ENCODE data around the gene GSTM3. TPM values are rescaled to one million over a fixed set of nuclear protein-coding genes. Genes with fewer than 3 reads are reported as not detected.
A peak's percentile ranks its signal among the peaks of the same experiment; 100 is the strongest.

The GSTM3 gene
- total RNA-seq, 1 experiment from 2014 or later: 110 TPM

DNA sequence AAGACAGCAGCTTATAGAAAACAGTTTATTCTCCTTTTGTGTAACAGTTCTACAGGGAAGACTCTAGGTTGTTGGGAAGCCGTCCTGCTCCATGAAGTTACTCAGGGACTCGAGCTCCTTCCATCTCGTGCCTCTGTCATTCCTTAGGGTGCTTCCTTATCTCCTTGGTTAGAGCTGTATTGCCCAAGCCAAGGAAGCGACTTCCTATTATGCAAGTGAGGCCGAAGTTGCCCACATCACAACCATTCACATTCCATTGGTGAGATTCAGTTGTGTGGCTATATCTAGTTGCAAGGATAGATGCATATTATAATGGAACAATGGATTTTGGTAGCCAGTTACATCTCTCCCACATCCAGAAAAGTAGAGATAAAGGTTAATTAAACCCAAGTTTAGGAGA lies 19.8 kb downstream of the GSTM3 start:
- intact Hi-C loops (cut with micrococcal nuclease; ENCODE audit: unreplicated experiment): no loop called here
- no peak overlapping the region; the same call in 1 of the 2 replicates for H3K27ac ChIP-seq
- no peaks in the 10 kb centered on the region for H3K9me2 ChIP-seq (ENCODE audit: insufficient read depth)

DNA sequence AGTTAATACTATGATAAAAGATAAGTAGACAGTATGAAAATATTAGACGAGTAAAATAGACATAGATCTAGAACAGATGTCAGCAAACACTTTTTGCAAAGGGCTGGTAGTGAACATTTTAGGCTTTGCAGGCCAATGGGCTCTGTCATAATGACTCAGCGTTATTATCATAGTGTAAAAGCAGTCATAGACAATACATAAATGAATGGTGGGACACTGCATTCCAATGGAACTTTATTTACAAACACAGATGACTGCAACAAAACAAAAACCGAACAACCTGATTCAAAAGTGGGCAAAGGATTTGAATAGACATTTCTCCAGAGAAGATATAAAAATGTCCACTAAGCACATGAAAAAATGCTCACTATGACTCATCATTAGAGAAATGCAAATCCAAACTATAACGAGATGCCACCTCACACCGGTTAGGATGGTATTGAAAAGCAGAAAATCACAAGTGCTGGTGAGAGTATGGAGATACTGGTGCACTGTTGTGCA lies 21.5 kb downstream of the GSTM3 start:
- peak overlapping the region; percentile 37; the same call in 1 of the 2 replicates for H2AFZ ChIP-seq
- peaks cover 53% of the 10 kb centered on the region for H3K4me1 ChIP-seq (replicated peaks; ENCODE audit: insufficient read depth)
- peak overlapping the region; percentile 92 for H3K27ac ChIP-seq
- intact Hi-C loops (cut with micrococcal nuclease; ENCODE audit: unreplicated experiment): loop anchor here (5.0 kb wide), 1 partner anchor 62 kb away; the partner anchor contains the start of gene GSTM4
- TF ChIP-seq EZH2 (IDR thresholded peaks at IDR 0.05; ENCODE audit: low read depth): no peak
- TF ChIP-seq, protein P1, sequence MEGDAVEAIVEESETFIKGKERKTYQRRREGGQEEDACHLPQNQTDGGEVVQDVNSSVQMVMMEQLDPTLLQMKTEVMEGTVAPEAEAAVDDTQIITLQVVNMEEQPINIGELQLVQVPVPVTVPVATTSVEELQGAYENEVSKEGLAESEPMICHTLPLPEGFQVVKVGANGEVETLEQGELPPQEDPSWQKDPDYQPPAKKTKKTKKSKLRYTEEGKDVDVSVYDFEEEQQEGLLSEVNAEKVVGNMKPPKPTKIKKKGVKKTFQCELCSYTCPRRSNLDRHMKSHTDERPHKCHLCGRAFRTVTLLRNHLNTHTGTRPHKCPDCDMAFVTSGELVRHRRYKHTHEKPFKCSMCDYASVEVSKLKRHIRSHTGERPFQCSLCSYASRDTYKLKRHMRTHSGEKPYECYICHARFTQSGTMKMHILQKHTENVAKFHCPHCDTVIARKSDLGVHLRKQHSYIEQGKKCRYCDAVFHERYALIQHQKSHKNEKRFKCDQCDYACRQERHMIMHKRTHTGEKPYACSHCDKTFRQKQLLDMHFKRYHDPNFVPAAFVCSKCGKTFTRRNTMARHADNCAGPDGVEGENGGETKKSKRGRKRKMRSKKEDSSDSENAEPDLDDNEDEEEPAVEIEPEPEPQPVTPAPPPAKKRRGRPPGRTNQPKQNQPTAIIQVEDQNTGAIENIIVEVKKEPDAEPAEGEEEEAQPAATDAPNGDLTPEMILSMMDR (conservative IDR thresholded peaks at IDR 0.05): no peak
- CTCF ChIA-PET: no interaction called here
- no TSS peak for BruUV-seq (replicated peaks)
- no peaks in the 10 kb centered on the region for H4K20me1 ChIP-seq (ENCODE audit: insufficient read depth)
- peak overlapping the region; percentile 7; the same call in 1 of the 2 replicates for H3K4me3 ChIP-seq
- POLR2A ChIA-PET (ENCODE audit: unreplicated experiment): no interaction called here
- H3K79me2 ChIP-seq (ENCODE audit: low read depth): no peaks in the 10 kb centered on the region
- peak in 1 of 2 experiments; percentile 66 for DNase-seq
- peak overlapping the region; percentile 39 for H3K4me2 ChIP-seq
- no peaks in the 10 kb centered on the region for H3K36me3 ChIP-seq (ENCODE audit: low read depth)
- peaks cover 25% of the 10 kb centered on the region for H3F3A ChIP-seq (ENCODE audit: insufficient read depth, low read depth)
- peaks cover 14% of the 10 kb centered on the region for H3K9me3 ChIP-seq (ENCODE audit: insufficient read depth, low read depth)
- no peaks in the 10 kb centered on the region for H3K27me3 ChIP-seq (ENCODE audit: insufficient read depth, low read depth)
- H3K9me2 ChIP-seq (ENCODE audit: insufficient read depth): no peaks in the 10 kb centered on the region

More for the DNA sequence above, 19.8 kb downstream of the GSTM3 start:
- Histone ChIP-seq H4K20me1 (ENCODE audit: insufficient read depth) (no peaks in the 10 kb centered on the region), H3K36me3 (ENCODE audit: low read depth) (no peaks in the 10 kb centered on the region), H3K4me3 (no peak overlapping the region), H3F3A (ENCODE audit: insufficient read depth, low read depth) (peaks cover 25% of the 10 kb centered on the region), H3K79me2 (ENCODE audit: low read depth) (no peaks in the 10 kb centered on the region), H3K27me3 (ENCODE audit: insufficient read depth, low read depth) (no peaks in the 10 kb centered on the region), H3K4me1 (replicated peaks; ENCODE audit: insufficient read depth) (peaks cover 53% of the 10 kb centered on the region), H2AFZ (no peak overlapping the region), H3K4me2 (no peak overlapping the region), H3K9me3 (ENCODE audit: insufficient read depth, low read depth) (peaks cover 14% of the 10 kb centered on the region)
- CTCF ChIA-PET: no interaction called here
- POLR2A ChIA-PET (ENCODE audit: unreplicated experiment): no interaction called here
- TF ChIP-seq, protein P1 (conservative IDR thresholded peaks at IDR 0.05): no peak
- no peak for TF ChIP-seq EZH2 (IDR thresholded peaks at IDR 0.05; ENCODE audit: low read depth)
- DNase-seq: no peak
- no TSS peak for BruUV-seq (replicated peaks)

DNA sequence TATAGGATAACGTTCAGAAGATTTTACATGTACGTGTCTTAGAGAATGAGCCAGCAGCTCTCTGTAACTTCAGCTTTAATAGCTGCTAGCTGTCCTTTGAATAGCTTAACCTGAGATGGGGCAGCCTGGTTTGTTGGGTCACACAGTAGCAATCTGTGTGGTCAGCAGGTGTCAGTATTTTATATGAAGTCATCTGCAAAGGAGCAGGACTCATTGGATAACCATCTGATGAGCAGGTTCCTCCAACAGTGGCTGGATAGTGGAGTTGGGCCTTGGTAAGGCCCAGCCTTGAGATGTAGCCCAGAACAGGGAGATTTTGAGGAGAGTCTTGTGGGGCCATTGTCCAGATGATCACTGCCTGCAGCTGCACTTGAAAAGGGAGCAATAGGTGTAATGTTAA lies 22.3 kb downstream of the GSTM3 start:
- TF ChIP-seq, protein P1 (conservative IDR thresholded peaks at IDR 0.05): peak; percentile 25; the same call in 1 of the 2 replicates
- TF ChIP-seq EZH2 (IDR thresholded peaks at IDR 0.05; ENCODE audit: low read depth): no peak
- ChIA-PET POLR2A (ENCODE audit: unreplicated experiment) (interaction anchor here (0.7 kb wide), 2 partner anchors 17 to 90 kb away, joined by 4 to 5 read pairs; no protein-coding TSS in a partner anchor), CTCF (interaction anchor here (0.6 kb wide), 1 partner anchor 88 kb away, joined by 7 read pairs; no protein-coding TSS in a partner anchor)
- H3F3A ChIP-seq (ENCODE audit: insufficient read depth, low read depth): peaks cover 25% of the 10 kb centered on the region
- no peak overlapping the region for H3K4me3 ChIP-seq
- no TSS peak for BruUV-seq (replicated peaks)
- no peaks in the 10 kb centered on the region for H3K9me2 ChIP-seq (ENCODE audit: insufficient read depth)
- H2AFZ ChIP-seq: no peak overlapping the region
- H4K20me1 ChIP-seq (ENCODE audit: insufficient read depth): no peaks in the 10 kb centered on the region
- H3K27ac ChIP-seq: peak overlapping the region; percentile 92
- intact Hi-C loops (cut with micrococcal nuclease; ENCODE audit: unreplicated experiment): loop anchor here (5.0 kb wide), 1 partner anchor 61 kb away; the partner anchor contains the start of gene GSTM4
- peaks cover 14% of the 10 kb centered on the region for H3K9me3 ChIP-seq (ENCODE audit: insufficient read depth, low read depth)
- no peaks in the 10 kb centered on the region for H3K36me3 ChIP-seq (ENCODE audit: low read depth)
- peak in 1 of 2 experiments; percentile 67 for DNase-seq
- H3K79me2 ChIP-seq (ENCODE audit: low read depth): no peaks in the 10 kb centered on the region
- peaks cover 53% of the 10 kb centered on the region for H3K4me1 ChIP-seq (replicated peaks; ENCODE audit: insufficient read depth)
- H3K4me2 ChIP-seq: peak overlapping the region; percentile 39; the same call in 1 of the 2 replicates
- no peaks in the 10 kb centered on the region for H3K27me3 ChIP-seq (ENCODE audit: insufficient read depth, low read depth)

All from PC-9 (cell line).